Choroid plexus epithelial cell (primary cell): Measurements from ENCODE around the gene L3MBTL4.

Experiments
- DNase-seq: peaks from one replicate; pipeline ENCODE4 v3.0.0-alpha.2; 2010; ENCODE audit warnings: low read depth
- H3K4me3 ChIP-seq: 2 replicates; pipeline ENCODE4 v1.5.1; 2011; ENCODE audit warnings: low read depth, mild to moderate bottlenecking, control low read depth, low read length, moderate library complexity
- TF ChIP-seq, protein P1 (sequence below): conservative IDR thresholded peaks from 2 replicates; pipeline ENCODE4 v1.5.1; 2011; ENCODE audit warnings: low read depth, mild to moderate bottlenecking, control low read depth, inconsistent platforms, low read length, moderate library complexity

The L3MBTL4 gene

DNA sequence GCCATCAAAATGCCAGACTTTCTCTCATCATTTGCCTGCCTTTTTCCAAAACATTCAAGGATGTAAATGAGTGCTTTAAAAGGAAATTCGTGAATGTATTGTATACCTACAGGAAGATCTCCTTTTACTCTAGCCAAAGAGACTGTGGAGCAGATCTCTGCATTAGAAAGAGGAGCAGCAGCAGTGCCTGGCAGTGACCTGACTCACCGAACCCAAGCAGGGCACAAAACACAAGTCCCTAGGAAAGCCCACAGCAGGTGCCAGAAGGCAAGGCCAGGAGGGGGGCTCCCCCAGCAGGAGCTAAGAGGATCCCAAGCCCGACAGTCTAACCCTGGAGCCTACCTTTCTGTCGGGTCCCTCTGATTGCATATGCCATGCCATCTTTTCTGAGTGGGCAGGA is 47.9 kb downstream of the L3MBTL4 start:
- DNase-seq = no peak
- TF ChIP-seq, protein P1, sequence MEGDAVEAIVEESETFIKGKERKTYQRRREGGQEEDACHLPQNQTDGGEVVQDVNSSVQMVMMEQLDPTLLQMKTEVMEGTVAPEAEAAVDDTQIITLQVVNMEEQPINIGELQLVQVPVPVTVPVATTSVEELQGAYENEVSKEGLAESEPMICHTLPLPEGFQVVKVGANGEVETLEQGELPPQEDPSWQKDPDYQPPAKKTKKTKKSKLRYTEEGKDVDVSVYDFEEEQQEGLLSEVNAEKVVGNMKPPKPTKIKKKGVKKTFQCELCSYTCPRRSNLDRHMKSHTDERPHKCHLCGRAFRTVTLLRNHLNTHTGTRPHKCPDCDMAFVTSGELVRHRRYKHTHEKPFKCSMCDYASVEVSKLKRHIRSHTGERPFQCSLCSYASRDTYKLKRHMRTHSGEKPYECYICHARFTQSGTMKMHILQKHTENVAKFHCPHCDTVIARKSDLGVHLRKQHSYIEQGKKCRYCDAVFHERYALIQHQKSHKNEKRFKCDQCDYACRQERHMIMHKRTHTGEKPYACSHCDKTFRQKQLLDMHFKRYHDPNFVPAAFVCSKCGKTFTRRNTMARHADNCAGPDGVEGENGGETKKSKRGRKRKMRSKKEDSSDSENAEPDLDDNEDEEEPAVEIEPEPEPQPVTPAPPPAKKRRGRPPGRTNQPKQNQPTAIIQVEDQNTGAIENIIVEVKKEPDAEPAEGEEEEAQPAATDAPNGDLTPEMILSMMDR = no peak
- H3K4me3 ChIP-seq = no peak overlapping the region

DNA sequence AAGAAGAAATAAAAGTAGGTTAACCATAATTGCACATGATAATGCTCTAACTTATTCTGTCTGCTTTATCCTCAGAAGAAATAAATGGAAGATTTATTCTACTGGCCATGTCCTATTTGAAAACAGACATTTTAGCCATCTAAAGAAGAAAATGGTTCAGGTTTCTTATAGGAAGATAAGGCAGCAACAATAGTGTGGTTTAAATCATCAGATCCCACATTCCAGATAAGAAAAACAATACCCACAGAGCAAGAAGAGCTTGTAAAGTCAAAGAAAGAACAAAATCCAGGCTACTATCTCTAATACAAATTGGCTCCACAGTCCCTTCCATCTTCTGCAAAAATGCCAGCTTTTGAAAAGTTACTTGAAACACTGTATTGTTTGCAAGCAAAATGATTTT is 49.3 kb downstream of the L3MBTL4 start:
- H3K4me3 ChIP-seq = no peak overlapping the region
- DNase-seq = no peak
- TF ChIP-seq, protein P1 = no peak

DNA sequence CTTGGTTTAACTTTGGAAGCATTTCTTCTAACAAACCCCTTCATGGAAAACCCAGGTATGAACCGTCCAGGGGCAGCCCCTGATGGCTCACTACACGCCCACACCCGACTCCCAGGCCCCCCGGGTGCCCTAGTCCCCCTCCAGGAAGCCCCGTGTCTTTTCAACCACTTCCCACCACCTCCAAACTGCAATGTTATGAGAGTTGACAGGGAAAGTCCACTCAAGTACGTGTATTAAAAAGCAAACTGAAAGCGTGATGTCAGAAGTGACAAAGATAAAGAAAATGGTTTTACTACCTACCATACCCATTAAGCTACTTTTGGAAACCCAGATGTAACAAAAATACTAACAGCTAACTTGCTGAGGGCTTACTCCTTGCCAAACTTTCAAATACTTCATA is 51.5 kb downstream of the L3MBTL4 start:
- no peak overlapping the region for H3K4me3 ChIP-seq
- TF ChIP-seq, protein P1 = no peak
- no peak for DNase-seq

DNA sequence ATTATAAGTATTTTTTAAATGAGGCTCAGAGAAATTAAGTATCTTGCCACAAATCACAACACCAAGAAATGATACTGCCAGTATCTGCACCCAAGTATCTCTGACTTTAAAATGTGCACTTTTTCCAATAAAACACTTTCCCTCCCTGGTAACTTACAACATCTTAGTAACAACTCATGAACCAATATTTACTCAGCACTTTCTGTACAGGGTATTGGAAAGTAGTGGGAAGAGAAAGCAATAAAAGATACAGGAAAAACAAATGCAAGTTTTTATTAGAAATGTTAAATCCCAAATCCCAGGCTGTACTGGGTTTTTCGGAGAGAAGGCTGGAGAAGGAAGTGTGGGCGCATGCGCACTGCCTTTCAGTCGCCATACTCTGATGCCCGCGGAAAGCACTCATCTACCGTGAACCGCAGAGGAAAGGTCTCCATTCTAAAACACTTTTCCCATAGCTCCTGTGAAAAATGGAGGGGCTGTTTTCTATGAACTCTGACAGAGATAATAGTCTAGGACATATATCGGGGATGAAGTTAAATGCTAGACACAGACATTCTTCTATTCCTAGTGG is 52.1 kb downstream of the L3MBTL4 start:
- TF ChIP-seq, protein P1 = no peak
- no peak for DNase-seq
- no peak overlapping the region for H3K4me3 ChIP-seq

DNA sequence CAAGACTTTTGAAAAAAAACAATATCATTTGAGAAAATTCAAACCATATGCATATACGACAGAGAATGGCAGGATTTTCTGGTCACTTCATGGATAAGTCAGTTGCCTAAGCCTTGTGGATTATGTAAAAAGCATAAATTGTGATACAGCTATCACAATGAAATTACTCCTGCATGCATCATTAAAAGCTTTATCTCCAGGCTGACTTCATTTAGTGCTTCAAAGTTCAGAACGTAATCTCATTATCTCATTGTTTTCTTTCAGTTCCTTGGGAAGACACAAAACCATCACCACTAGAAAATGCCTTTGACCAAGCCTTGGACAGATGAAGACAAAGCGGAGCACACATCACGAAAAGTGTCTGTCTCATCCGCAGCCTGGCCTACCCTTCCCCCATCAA is 57.0 kb downstream of the L3MBTL4 start:
- no peak overlapping the region for H3K4me3 ChIP-seq
- DNase-seq = no peak
- TF ChIP-seq, protein P1 = no peak

DNA sequence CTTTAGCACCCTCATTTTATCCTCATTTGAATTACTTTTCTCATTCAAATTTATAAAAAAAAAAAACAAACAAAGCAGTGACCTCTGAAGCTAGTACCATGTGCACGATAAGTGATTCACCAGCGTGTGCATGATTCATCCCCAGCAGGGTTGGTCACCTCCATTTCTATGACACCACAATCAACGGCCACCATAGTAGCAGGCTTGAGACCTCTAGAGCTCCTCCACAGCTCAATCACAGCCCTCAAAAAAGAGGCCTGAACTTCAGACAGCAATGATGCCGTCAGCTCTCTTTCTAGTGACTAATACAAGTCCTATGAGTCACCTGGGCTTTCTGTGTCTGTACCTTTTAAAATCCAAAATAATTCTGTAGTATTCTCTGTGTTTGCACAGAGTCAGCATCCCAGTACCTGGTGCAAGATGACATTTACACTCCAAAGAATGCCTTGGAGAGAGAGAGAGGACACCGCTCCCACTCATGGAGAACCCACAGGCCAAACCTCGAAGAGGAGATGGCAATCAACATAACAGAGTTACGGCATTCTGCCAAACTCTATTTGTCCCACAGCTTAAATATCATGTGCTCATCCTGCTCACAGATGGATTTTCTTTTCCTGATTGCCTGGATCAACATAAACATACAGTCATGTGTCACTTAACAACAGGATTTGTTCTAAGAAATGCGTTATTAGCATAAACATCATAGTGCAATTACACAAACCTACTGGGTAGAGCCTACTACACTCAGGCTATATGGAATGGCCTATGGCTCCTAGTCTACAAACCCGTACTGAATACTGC is 58.7 kb downstream of the L3MBTL4 start:
- TF ChIP-seq, protein P1 = no peak
- peak; percentile 12 for DNase-seq
- no peak overlapping the region for H3K4me3 ChIP-seq

DNA sequence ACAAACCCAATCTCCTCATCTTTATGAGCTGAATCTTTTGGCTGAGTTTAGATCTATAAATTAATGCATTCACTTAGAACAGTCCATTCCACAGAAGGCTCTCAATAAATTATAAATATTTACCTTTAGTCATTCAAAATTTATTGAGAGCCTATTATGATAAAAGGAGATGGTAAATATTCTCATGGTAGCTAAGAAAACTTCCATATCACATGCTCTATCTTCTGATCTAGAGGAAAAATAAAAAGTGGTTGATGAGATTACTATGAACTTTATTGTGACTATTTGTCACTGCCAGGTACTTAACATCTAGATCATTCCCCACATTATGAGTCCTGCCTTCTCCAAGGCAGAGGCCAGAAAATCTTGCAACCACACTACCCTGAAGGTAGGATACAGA is 62.4 kb downstream of the L3MBTL4 start:
- TF ChIP-seq, protein P1 = no peak
- no peak for DNase-seq
- H3K4me3 ChIP-seq = no peak overlapping the region
